Transverse colon (tissue), 4 donors: ENCODE measurements around the gene CAMTA1. TPM values are rescaled to one million over a fixed set of nuclear protein-coding genes. Genes with fewer than 3 reads are reported as not detected.

Source experiments
- DNase-seq: peaks from one replicate; pipeline ENCODE4 v3.0.0-alpha.2; 2019
- H3K27ac ChIP-seq, 4 donors: fragments of 200-600 bp; sonication (generic); 2 replicates each; pipeline ENCODE4 v1.5.1; 2016 to 2018; ENCODE audit warnings: inconsistent platforms in 4 of 4
- H3K27me3 ChIP-seq: fragments of 200-600 bp; sonication (generic); 2 replicates; pipeline ENCODE4 v1.5.1; 2017; ENCODE audit warnings: inconsistent platforms
- H3K36me3 ChIP-seq, 4 donors: fragments of 200-600 bp; sonication (generic); 2 replicates each; pipeline ENCODE4 v1.5.1; 2017 to 2019; ENCODE audit warnings: inconsistent platforms in 4 of 4
- H3K4me1 ChIP-seq, 4 donors: fragments of 200-600 bp; sonication (generic); 2 replicates each; pipeline ENCODE4 v1.5.1; 2017 to 2020; ENCODE audit warnings: inconsistent platforms in 4 of 4
- H3K4me3 ChIP-seq, 4 donors: fragments of 200-600 bp; sonication (generic); 1 replicate in 1 of 4; 2 replicates in 3 of 4; pipeline versions ENCODE4 v1.5.1 to v1.6.1; 2017 to 2019; ENCODE audit warnings: inconsistent platforms in 4 of 4
- H3K9me3 ChIP-seq, 2 donors: fragments of 200-600 bp; sonication (generic); 2 replicates each; pipeline ENCODE4 v1.5.1; 2017 to 2019; ENCODE audit warnings: inconsistent platforms in 2 of 2
- EP300 ChIP-seq: sonication (generic); formaldehyde crosslinking; IDR thresholded peaks from one replicate; pipeline ENCODE4 v1.6.1; 2017; ENCODE audit warnings: antibody characterized with exemption, low read depth
- POLR2A ChIP-seq: fragments of 450-650 bp; IDR thresholded peaks from one replicate; pipeline ENCODE4 v1.6.1; 2016; ENCODE audit warnings: antibody characterized with exemption, mild to moderate bottlenecking, moderate library complexity
- POLR2AphosphoS5 ChIP-seq, 3 donors: sonication (generic); formaldehyde crosslinking; IDR thresholded peaks; one replicate each; pipeline ENCODE4 v1.6.1; 2016; ENCODE audit warnings: antibody characterized with exemption in 3 of 3
- WGBS, 2 donors: methylation state at CpG; one replicate each; pipeline ENCODE4 v1.1.5; 2018; ENCODE audit warnings: low coverage in 1 of 2; 5-methylcytosine and 5-hydroxymethylcytosine counted together
- in situ Hi-C, 4 donors: fragments of 200-750 bp; cut with MboI; loops; one replicate each; pipeline versions ENCODE4 v1.15.0 to v1.15.1; 2017; ENCODE audit warnings: low sequenced_read_pairs in 3 of 4, low pct_ligation_motif_present in 1 of 4, low pct_unique_long_range_greater_than_20kb in 1 of 4
- intact Hi-C: fragments of 100-400 bp; cut with DNase I; formaldehyde crosslinking; loops from one replicate; pipeline ENCODE4 v1.15.1; 2023; ENCODE audit warnings: low total_unique reads
- total RNA-seq, 4 donors: library from RNA; depleted of rRNA; stranded (reverse); fragments of >200 nt; gene quantifications; one replicate each; pipeline ENCODE4 v1.1.0, GENCODE V29; 2016
- TF ChIP-seq, protein P1 (sequence below), 5 experiments: fragments of 200-600 bp in 3 of 5; fragments of 450-650 bp in 2 of 5; sonication (generic) in 3 of 5; IDR thresholded peaks; 1 replicate in 2 of 5; 2 replicates in 3 of 5; pipeline ENCODE4 v1.5.1; 2016 to 2017; ENCODE audit warnings: antibody characterized with exemption in 5 of 5, inconsistent platforms in 3 of 5, mild to moderate bottlenecking in 2 of 5, moderate library complexity in 1 of 5

CAMTA1 gene
- total RNA-seq, 4 donors from 2014 or later, result 93.8 to 268 (median 130) TPM

GRCh38 chr1:7684132-7684531 lies 898.9 kb downstream of the CAMTA1 start:
- intact Hi-C loops (no loop called here), in situ Hi-C loops (no loop called here)
- no peak for DNase-seq
- Histone ChIP-seq H3K36me3 (no peaks in the 10 kb centered on the region), H3K27ac (no peak overlapping the region), H3K4me1 (peaks cover 6 to 16% (median 12%) of the 10 kb centered on the region in 4 donors), H3K27me3 (no peaks in the 10 kb centered on the region), H3K4me3 (no peak overlapping the region), H3K9me3 (no peaks in the 10 kb centered on the region)
- TF ChIP-seq EP300 (no peak), POLR2A (no peak), POLR2AphosphoS5 (IDR thresholded peaks at IDR 0.05) (no peak)
- TF ChIP-seq, protein P1, sequence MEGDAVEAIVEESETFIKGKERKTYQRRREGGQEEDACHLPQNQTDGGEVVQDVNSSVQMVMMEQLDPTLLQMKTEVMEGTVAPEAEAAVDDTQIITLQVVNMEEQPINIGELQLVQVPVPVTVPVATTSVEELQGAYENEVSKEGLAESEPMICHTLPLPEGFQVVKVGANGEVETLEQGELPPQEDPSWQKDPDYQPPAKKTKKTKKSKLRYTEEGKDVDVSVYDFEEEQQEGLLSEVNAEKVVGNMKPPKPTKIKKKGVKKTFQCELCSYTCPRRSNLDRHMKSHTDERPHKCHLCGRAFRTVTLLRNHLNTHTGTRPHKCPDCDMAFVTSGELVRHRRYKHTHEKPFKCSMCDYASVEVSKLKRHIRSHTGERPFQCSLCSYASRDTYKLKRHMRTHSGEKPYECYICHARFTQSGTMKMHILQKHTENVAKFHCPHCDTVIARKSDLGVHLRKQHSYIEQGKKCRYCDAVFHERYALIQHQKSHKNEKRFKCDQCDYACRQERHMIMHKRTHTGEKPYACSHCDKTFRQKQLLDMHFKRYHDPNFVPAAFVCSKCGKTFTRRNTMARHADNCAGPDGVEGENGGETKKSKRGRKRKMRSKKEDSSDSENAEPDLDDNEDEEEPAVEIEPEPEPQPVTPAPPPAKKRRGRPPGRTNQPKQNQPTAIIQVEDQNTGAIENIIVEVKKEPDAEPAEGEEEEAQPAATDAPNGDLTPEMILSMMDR (IDR thresholded peaks at IDR 0.05), result no peak
- WGBS, 2 donors, result 84% methylated on average over 8 of the region's 8 CpGs; no CpG with 5 or more reads in 1 of the 2 donors

GRCh38 chr1:7684861-7685635 lies 899.8 kb downstream of the CAMTA1 start:
- 60 to 90% methylated on average over 1 to 29 of the region's 29 CpGs for WGBS, 2 donors
- no peaks in the 10 kb centered on the region for H3K9me3 ChIP-seq
- TF ChIP-seq, protein P1 (IDR thresholded peaks at IDR 0.05), result no peak
- TF ChIP-seq POLR2A (no peak), EP300 (no peak)
- intact Hi-C loops, result no loop called here
- no peak for DNase-seq
- H3K27ac ChIP-seq, result no peak overlapping the region
- no peak overlapping the region for H3K4me3 ChIP-seq
- H3K4me1 ChIP-seq, result peaks cover under 1 to 8% (median 3%) of the 10 kb centered on the region in 4 donors
- in situ Hi-C loops, result no loop called here
- H3K36me3 ChIP-seq, result no peaks in the 10 kb centered on the region
- no peaks in the 10 kb centered on the region for H3K27me3 ChIP-seq

DNA sequence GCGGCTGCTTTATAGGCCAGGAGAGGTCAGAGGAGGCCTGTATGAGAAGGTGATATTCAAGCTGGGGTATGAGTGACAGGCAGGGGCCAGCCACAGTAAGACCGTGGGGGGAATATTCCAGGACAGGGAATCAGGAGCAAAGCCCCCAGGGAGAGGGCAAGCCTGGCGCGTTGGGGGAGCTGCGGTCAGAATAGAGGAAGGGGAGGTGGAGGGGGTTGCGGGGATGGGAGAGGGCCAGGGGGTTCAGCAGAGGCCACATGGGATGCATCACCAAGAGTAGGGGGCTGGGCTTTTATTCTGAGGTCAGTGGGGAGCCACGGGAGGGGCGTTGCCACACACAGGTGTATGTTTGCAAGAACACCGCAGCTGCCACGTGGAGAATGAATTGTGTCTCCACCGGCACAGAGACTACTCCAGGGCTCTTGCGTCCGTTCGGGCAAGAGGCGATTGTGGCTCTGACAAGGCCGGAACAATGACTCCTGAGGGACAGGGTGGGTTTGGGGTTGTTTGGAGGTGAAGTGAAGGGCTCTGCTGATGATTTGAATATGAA lies 901.1 kb downstream of the CAMTA1 start:
- no peaks in the 10 kb centered on the region for H3K27me3 ChIP-seq
- in situ Hi-C loops (no loop called here), intact Hi-C loops (no loop called here)
- 74 to 75% methylated on average over 6 to 16 of the region's 16 CpGs for WGBS, 2 donors
- H3K27ac ChIP-seq, result no peak overlapping the region
- H3K36me3 ChIP-seq, result no peaks in the 10 kb centered on the region
- no peaks in the 10 kb centered on the region for H3K4me1 ChIP-seq
- no peak for DNase-seq
- no peak for TF ChIP-seq POLR2A
- TF ChIP-seq POLR2AphosphoS5 (IDR thresholded peaks at IDR 0.05), result no peak
- TF ChIP-seq, protein P1 (IDR thresholded peaks at IDR 0.05), result no peak
- TF ChIP-seq EP300, result no peak
- H3K4me3 ChIP-seq, result no peak overlapping the region
- no peaks in the 10 kb centered on the region for H3K9me3 ChIP-seq

DNA sequence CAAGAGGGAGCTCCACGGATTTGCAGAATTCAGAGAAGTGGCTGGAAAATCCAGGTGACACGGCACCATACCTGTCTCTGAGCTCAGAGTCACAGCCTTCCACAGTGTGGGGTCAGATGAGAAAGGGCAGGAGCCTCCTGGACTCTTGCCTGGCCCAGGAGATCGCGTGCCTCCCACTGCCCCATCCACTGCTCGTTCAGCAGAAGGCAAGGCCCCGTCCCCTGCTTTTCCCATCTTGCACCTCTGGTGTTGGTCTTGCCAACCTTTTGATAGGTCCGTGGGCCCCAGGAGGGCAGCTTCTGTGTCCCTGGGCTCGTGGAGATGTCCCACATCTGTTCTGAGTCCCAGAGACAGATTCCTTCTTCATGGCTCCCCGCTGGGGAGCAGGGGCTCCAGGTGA lies 902.2 kb downstream of the CAMTA1 start:
- 73% methylated on average over 9 of the region's 9 CpGs; no CpG with 5 or more reads in 1 of the 2 donors for WGBS, 2 donors
- intact Hi-C loops (no loop called here), in situ Hi-C loops (no loop called here)
- TF ChIP-seq POLR2AphosphoS5 (IDR thresholded peaks at IDR 0.05), result no peak
- H3K4me1 ChIP-seq, result no peaks in the 10 kb centered on the region
- no peak for DNase-seq
- no peak overlapping the region for H3K27ac ChIP-seq
- no peaks in the 10 kb centered on the region for H3K27me3 ChIP-seq
- H3K4me3 ChIP-seq, result no peak overlapping the region
- no peaks in the 10 kb centered on the region for H3K36me3 ChIP-seq
- H3K9me3 ChIP-seq, result no peaks in the 10 kb centered on the region
